ENCODE results near the gene ICAM2. TPM values are rescaled to one million over a fixed set of nuclear protein-coding genes. Genes with fewer than 3 reads are reported as not detected.

The ICAM2 gene
- total RNA-seq, 1 experiment from 2014 or later = 0.33 TPM

DNA sequence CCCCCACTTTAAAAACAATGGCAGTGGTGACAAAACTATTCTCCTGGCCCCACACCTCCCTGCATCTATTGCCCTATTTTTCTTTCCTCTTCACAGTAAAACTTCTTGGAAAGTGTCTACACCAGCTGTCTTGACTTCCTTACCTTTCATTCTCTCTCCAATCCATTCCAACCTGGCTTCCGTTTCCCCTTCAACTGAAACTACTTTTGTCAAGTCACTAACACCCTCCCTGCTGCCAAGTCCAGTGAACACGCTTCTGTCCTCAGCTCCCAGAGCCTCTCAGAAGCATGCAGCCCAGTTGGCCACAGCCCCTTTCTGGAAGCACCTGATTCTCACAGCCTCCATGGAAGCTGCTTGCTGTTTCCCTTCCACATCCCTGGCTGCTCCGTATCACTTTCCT is 43.7 kb downstream of the ICAM2 start:
- ChIA-PET POLR2A (no interaction called here), CTCF (interaction anchor here (1.2 to 5.0 kb wide), 7 partner anchors 9 to 157 kb away, joined by 3 to 20 read pairs (median 6); partner anchors contain the start of gene GH1)
- Mint-ChIP-seq H3K27ac (no peak overlapping the region), H3K36me3 (no peaks in the 10 kb centered on the region; the same call in 1 of the 2 replicates), H3K4me1 (0 out of 2 replicates have a peak, but pooled peaks cover 5% of the 10 kb centered on the region), H3K27me3 (ENCODE audit: low read depth) (peaks cover under 1% of the 10 kb centered on the region), H3K4me3 (no peak overlapping the region), H3K9me3 (peaks cover 2% of the 10 kb centered on the region)
- TF ChIP-seq KAT7 (CRISPR knock-in tag; IDR thresholded peaks at IDR 0.05; ENCODE audit: borderline replicate concordance) (no peak), FOXP1 (CRISPR knock-in tag; IDR thresholded peaks at IDR 0.05; ENCODE audit: borderline replicate concordance) (no peak), TP53 (CRISPR knock-in tag; IDR thresholded peaks at IDR 0.05) (no peak), NR2C2 (CRISPR knock-in tag; IDR thresholded peaks at IDR 0.05) (no peak), ATF1 (CRISPR knock-in tag; IDR thresholded peaks at IDR 0.05) (no peak)
- TF ChIP-seq, protein P1, sequence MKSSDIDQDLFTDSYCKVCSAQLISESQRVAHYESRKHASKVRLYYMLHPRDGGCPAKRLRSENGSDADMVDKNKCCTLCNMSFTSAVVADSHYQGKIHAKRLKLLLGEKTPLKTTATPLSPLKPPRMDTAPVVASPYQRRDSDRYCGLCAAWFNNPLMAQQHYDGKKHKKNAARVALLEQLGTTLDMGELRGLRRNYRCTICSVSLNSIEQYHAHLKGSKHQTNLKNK (CRISPR knock-in tag; IDR thresholded peaks at IDR 0.05) = no peak
- TF ChIP-seq, protein P2, sequence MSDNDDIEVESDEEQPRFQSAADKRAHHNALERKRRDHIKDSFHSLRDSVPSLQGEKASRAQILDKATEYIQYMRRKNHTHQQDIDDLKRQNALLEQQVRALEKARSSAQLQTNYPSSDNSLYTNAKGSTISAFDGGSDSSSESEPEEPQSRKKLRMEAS (CRISPR knock-in tag; IDR thresholded peaks at IDR 0.05) = no peak
- DNase-seq (ENCODE audit: low spot score) (no peak), ATAC-seq (no peak)

DNA sequence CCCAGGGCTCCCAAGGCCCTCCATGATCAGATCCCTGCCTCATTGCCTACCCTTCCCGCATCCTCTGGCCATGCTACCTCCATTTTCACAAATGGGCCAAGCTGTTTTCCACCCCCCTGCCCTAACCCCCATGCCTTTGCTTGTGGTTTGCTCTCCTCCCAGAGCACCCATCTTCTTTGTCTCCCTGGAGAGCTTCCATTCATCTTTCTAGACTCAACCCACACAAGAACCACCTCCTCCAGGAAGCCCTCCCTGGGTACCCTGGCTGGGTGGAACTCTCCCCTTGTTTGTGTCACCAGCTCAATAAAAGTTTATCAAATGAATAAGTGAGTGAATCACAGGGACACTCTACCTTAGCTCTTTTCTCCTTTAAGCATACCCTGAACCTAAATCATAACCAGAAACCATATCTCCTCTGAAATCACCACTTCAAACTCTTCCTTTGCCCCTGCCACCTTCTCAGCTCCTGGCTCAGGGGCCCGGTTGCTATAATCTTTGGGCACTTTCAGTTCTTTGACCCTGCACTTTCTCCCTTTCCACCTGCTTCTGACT is 44.8 kb downstream of the ICAM2 start:
- H3K36me3 Mint-ChIP-seq = no peaks in the 10 kb centered on the region
- H3K4me3 Mint-ChIP-seq = no peak overlapping the region
- TF ChIP-seq GABPB1 (CRISPR knock-in tag; IDR thresholded peaks at IDR 0.05) = no peak
- TF ChIP-seq, protein P3, sequence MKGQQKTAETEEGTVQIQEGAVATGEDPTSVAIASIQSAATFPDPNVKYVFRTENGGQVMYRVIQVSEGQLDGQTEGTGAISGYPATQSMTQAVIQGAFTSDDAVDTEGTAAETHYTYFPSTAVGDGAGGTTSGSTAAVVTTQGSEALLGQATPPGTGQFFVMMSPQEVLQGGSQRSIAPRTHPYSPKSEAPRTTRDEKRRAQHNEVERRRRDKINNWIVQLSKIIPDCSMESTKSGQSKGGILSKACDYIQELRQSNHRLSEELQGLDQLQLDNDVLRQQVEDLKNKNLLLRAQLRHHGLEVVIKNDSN (CRISPR knock-in tag; IDR thresholded peaks at IDR 0.05) = no peak
- TF ChIP-seq MYBL2 (CRISPR knock-in tag; IDR thresholded peaks at IDR 0.05) = no peak
- TF ChIP-seq NR2C2 (CRISPR knock-in tag; IDR thresholded peaks at IDR 0.05) = no peak
- no peak for TF ChIP-seq ZNF317 (CRISPR knock-in tag; IDR thresholded peaks at IDR 0.05; ENCODE audit: borderline replicate concordance, low read depth)
- TF ChIP-seq, protein P4, sequence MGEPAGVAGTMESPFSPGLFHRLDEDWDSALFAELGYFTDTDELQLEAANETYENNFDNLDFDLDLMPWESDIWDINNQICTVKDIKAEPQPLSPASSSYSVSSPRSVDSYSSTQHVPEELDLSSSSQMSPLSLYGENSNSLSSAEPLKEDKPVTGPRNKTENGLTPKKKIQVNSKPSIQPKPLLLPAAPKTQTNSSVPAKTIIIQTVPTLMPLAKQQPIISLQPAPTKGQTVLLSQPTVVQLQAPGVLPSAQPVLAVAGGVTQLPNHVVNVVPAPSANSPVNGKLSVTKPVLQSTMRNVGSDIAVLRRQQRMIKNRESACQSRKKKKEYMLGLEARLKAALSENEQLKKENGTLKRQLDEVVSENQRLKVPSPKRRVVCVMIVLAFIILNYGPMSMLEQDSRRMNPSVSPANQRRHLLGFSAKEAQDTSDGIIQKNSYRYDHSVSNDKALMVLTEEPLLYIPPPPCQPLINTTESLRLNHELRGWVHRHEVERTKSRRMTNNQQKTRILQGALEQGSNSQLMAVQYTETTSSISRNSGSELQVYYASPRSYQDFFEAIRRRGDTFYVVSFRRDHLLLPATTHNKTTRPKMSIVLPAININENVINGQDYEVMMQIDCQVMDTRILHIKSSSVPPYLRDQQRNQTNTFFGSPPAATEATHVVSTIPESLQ (CRISPR knock-in tag; IDR thresholded peaks at IDR 0.05) = no peak
- TF ChIP-seq NFYB (CRISPR knock-in tag; conservative IDR thresholded peaks at IDR 0.05; ENCODE audit: low read depth) = no peak
- TF ChIP-seq ZNF423 (CRISPR knock-in tag; IDR thresholded peaks at IDR 0.05) = no peak
- no peak for TF ChIP-seq ZNF416 (CRISPR knock-in tag; IDR thresholded peaks at IDR 0.05)
- TF ChIP-seq, protein P5, sequence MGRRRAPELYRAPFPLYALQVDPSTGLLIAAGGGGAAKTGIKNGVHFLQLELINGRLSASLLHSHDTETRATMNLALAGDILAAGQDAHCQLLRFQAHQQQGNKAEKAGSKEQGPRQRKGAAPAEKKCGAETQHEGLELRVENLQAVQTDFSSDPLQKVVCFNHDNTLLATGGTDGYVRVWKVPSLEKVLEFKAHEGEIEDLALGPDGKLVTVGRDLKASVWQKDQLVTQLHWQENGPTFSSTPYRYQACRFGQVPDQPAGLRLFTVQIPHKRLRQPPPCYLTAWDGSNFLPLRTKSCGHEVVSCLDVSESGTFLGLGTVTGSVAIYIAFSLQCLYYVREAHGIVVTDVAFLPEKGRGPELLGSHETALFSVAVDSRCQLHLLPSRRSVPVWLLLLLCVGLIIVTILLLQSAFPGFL (CRISPR knock-in tag; IDR thresholded peaks at IDR 0.05; ENCODE audit: borderline replicate concordance) = no peak
- 0 out of 2 replicates have a peak, but pooled peaks cover 5% of the 10 kb centered on the region for H3K4me1 Mint-ChIP-seq
- ChIA-PET CTCF (interaction anchor here (1.3 to 2.3 kb wide), 11 partner anchors 10 to 158 kb away, joined by 3 to 13 read pairs (median 5); no protein-coding TSS in a partner anchor), POLR2A (interaction anchor here (0.6 kb wide), 1 partner anchor 10 kb away, joined by 5 read pairs; no protein-coding TSS in a partner anchor)
- no peaks in the 10 kb centered on the region for H3K9me3 Mint-ChIP-seq
- no peak overlapping the region for H3K27ac Mint-ChIP-seq
- H3K27me3 Mint-ChIP-seq (ENCODE audit: low read depth) = no peaks in the 10 kb centered on the region; the same call in 1 of the 2 replicates
- DNase-seq (ENCODE audit: low spot score) (no peak), ATAC-seq (no peak)

DNA sequence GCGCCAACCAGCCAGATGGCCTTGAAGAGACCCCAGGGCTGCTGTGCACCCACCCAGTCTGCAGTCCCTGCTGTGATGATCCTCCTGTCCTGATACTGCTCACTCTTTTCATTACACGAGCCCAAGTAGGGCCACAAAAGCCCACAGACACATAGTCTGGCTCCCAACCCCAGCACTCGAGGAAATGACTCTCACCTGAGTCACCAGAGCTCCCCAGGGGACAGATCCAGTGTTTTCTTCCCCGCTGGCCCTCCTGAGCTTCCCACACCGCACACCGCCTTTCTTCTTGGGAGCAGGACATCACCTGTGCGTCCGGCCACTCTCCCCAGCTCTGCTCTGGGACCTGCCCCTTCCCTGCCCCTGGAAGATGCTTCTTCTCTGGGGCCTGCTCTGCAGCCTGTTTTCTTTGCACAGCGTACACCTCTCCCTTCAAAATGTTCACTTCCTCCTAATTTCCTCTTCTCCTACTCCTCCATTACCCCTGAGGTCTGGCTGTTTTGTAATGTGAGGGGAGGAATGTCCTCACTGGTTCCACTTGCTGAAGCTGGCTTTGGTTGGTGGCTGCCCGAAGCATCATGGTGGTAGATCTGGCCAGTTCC is 45.7 kb downstream of the ICAM2 start:
- no peaks in the 10 kb centered on the region; the same call in 1 of the 2 replicates for H3K27me3 Mint-ChIP-seq (ENCODE audit: low read depth)
- no peaks in the 10 kb centered on the region for H3K36me3 Mint-ChIP-seq
- CTCF ChIA-PET = interaction anchor here (1.2 to 2.2 kb wide), 9 partner anchors 13 to 159 kb away, joined by 3 to 8 read pairs (median 5); no protein-coding TSS in a partner anchor
- DNase-seq (ENCODE audit: low spot score) (no peak), ATAC-seq (no peak)
- H3K27ac Mint-ChIP-seq = peak overlapping the region; percentile 14; the same call in 1 of the 2 replicates
- H3K9me3 Mint-ChIP-seq = no peaks in the 10 kb centered on the region
- POLR2A ChIA-PET = no interaction called here
- no peak overlapping the region for H3K4me3 Mint-ChIP-seq
- H3K4me1 Mint-ChIP-seq = 0 out of 2 replicates have a peak, but pooled peaks cover 5% of the 10 kb centered on the region
- TF ChIP-seq TEAD1 (CRISPR knock-in tag; IDR thresholded peaks at IDR 0.05) (no peak), TCF7 (CRISPR knock-in tag; IDR thresholded peaks at IDR 0.05; ENCODE audit: low read depth) (no peak), EMX1 (CRISPR knock-in tag; IDR thresholded peaks at IDR 0.05) (no peak), FOXK1 (CRISPR knock-in tag; IDR thresholded peaks at IDR 0.05) (no peak), CREM (CRISPR knock-in tag; IDR thresholded peaks at IDR 0.05) (no peak), GABPB1 (CRISPR knock-in tag; IDR thresholded peaks at IDR 0.05) (no peak)
- TF ChIP-seq, protein P6, sequence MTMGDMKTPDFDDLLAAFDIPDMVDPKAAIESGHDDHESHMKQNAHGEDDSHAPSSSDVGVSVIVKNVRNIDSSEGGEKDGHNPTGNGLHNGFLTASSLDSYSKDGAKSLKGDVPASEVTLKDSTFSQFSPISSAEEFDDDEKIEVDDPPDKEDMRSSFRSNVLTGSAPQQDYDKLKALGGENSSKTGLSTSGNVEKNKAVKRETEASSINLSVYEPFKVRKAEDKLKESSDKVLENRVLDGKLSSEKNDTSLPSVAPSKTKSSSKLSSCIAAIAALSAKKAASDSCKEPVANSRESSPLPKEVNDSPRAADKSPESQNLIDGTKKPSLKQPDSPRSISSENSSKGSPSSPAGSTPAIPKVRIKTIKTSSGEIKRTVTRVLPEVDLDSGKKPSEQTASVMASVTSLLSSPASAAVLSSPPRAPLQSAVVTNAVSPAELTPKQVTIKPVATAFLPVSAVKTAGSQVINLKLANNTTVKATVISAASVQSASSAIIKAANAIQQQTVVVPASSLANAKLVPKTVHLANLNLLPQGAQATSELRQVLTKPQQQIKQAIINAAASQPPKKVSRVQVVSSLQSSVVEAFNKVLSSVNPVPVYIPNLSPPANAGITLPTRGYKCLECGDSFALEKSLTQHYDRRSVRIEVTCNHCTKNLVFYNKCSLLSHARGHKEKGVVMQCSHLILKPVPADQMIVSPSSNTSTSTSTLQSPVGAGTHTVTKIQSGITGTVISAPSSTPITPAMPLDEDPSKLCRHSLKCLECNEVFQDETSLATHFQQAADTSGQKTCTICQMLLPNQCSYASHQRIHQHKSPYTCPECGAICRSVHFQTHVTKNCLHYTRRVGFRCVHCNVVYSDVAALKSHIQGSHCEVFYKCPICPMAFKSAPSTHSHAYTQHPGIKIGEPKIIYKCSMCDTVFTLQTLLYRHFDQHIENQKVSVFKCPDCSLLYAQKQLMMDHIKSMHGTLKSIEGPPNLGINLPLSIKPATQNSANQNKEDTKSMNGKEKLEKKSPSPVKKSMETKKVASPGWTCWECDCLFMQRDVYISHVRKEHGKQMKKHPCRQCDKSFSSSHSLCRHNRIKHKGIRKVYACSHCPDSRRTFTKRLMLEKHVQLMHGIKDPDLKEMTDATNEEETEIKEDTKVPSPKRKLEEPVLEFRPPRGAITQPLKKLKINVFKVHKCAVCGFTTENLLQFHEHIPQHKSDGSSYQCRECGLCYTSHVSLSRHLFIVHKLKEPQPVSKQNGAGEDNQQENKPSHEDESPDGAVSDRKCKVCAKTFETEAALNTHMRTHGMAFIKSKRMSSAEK (CRISPR knock-in tag; IDR thresholded peaks at IDR 0.05; ENCODE audit: borderline replicate concordance) = no peak
